Gastroesophageal sphincter (tissue), 4 donors: ENCODE results near the gene TMEM139. TPM values are rescaled to one million over a fixed set of nuclear protein-coding genes. Genes with fewer than 3 reads are reported as not detected.

Experiments
- ATAC-seq: fragments of 150-250 bp; one replicate; pipeline ENCODE4 v1.9.1; 2016; ENCODE audit warnings: mild to moderate bottlenecking, moderate library complexity
- H3K27ac ChIP-seq, 4 donors: fragments of 200-600 bp; sonication (generic) in 3 of 4; 1 replicate in 3 of 4; 2 replicates in 1 of 4; pipeline ENCODE4 v1.5.1; 2016 to 2019
- H3K27me3 ChIP-seq: fragments of 200-600 bp; sonication (generic); one replicate; pipeline ENCODE4 v1.5.1; 2019
- H3K36me3 ChIP-seq, 2 donors: fragments of 200-600 bp; sonication (generic); one replicate each; pipeline ENCODE4 v1.5.1; 2019; ENCODE audit warnings: control low read depth in 1 of 2
- H3K4me1 ChIP-seq, 3 donors: fragments of 200-600 bp; sonication (generic); 1 replicate in 2 of 3; 2 replicates in 1 of 3; pipeline ENCODE4 v1.5.1; 2016 to 2019; ENCODE audit warnings: control low read depth in 2 of 3
- H3K4me3 ChIP-seq, 2 donors: fragments of 200-600 bp; sonication (generic); one replicate each; pipeline ENCODE4 v1.5.1; 2019; ENCODE audit warnings: mild to moderate bottlenecking in 1 of 2, moderate library complexity in 1 of 2
- H3K9me3 ChIP-seq, 3 donors: fragments of 200-600 bp; sonication (generic); one replicate each; pipeline ENCODE4 v1.5.1; 2017 to 2019; ENCODE audit warnings: control low read depth in 2 of 3
- EP300 ChIP-seq: sonication (generic); formaldehyde crosslinking; IDR thresholded peaks from one replicate; pipeline ENCODE4 v1.6.1; 2017; ENCODE audit warnings: antibody characterized with exemption, mild to moderate bottlenecking
- POLR2A ChIP-seq, 2 donors: fragments of 450-650 bp; IDR thresholded peaks; one replicate each; pipeline ENCODE4 v1.6.1; 2017; ENCODE audit warnings: antibody characterized with exemption in 2 of 2, mild to moderate bottlenecking in 2 of 2, moderate library complexity in 1 of 2
- POLR2AphosphoS5 ChIP-seq: sonication (generic); formaldehyde crosslinking; IDR thresholded peaks from one replicate; pipeline ENCODE4 v1.6.1; 2017; ENCODE audit warnings: antibody characterized with exemption
- WGBS, 2 donors: methylation state at CpG; one replicate each; pipeline ENCODE4 v1.1.5; 2018; ENCODE audit warnings: low coverage in 1 of 2; 5-methylcytosine and 5-hydroxymethylcytosine counted together
- total RNA-seq, 4 donors: library from RNA; depleted of rRNA; stranded (reverse); fragments of >200 nt; gene quantifications; one replicate each; pipeline ENCODE4 v1.1.0, GENCODE V29; 2016
- TF ChIP-seq, protein P1 (sequence below), 4 experiments: fragments of 200-600 bp in 2 of 4; fragments of 450-650 bp in 2 of 4; sonication (generic) in 1 of 4; IDR thresholded peaks; one replicate each; pipeline ENCODE4 v1.5.1; 2017 to 2019; ENCODE audit warnings: antibody characterized with exemption in 4 of 4, mild to moderate bottlenecking in 2 of 4, moderate library complexity in 2 of 4

Gene TMEM139
- total RNA-seq, 4 donors from 2014 or later, result 0.40 to 1.4 (median 0.49) TPM; not detected in 1

DNA sequence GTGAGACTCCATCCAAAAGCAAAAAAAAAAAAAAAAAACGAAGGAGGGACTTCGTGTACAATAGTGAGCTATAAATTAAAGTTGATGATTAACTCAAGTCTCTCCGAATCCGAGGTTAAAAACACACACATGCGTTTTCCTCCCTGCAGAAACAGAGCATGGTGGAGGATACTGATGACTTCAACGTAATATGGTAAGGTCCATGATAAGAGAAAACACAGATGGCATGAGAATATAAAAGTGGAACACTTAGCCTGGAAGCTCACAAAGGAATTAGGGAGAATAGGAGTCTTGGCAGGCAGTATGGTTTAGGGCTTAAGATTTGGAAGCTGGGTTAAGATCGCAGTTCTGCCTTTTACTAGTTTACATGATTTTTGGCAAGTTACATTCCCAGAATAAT lies 41.6 kb upstream of the TMEM139 start:
- Histone ChIP-seq H3K9me3 (no peaks in the 10 kb centered on the region), H3K4me3 (no peak overlapping the region), H3K4me1 (peaks cover 0 to 5% (median 0%) of the 10 kb centered on the region in 3 donors), H3K27me3 (peaks cover 13% of the 10 kb centered on the region), H3K27ac (no peak overlapping the region), H3K36me3 (no peaks in the 10 kb centered on the region)
- WGBS, 2 donors, result 27 to 60% methylated on average over 7 of the region's 7 CpGs
- no peak for TF ChIP-seq POLR2A (IDR thresholded peaks at IDR 0.05)
- TF ChIP-seq EP300, result no peak
- no peak for TF ChIP-seq POLR2AphosphoS5
- TF ChIP-seq, protein P1, sequence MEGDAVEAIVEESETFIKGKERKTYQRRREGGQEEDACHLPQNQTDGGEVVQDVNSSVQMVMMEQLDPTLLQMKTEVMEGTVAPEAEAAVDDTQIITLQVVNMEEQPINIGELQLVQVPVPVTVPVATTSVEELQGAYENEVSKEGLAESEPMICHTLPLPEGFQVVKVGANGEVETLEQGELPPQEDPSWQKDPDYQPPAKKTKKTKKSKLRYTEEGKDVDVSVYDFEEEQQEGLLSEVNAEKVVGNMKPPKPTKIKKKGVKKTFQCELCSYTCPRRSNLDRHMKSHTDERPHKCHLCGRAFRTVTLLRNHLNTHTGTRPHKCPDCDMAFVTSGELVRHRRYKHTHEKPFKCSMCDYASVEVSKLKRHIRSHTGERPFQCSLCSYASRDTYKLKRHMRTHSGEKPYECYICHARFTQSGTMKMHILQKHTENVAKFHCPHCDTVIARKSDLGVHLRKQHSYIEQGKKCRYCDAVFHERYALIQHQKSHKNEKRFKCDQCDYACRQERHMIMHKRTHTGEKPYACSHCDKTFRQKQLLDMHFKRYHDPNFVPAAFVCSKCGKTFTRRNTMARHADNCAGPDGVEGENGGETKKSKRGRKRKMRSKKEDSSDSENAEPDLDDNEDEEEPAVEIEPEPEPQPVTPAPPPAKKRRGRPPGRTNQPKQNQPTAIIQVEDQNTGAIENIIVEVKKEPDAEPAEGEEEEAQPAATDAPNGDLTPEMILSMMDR (IDR thresholded peaks at IDR 0.05), result no peak
- no peak for ATAC-seq

GRCh38 chr7:143243614-143244013 lies 41.1 kb upstream of the TMEM139 start:
- H3K4me3 ChIP-seq, result no peak overlapping the region
- 17 to 53% methylated on average over 1 to 3 of the region's 3 CpGs for WGBS, 2 donors
- no peaks in the 10 kb centered on the region for H3K36me3 ChIP-seq
- TF ChIP-seq POLR2A (IDR thresholded peaks at IDR 0.05), result no peak
- TF ChIP-seq POLR2AphosphoS5, result no peak
- no peak for TF ChIP-seq EP300
- TF ChIP-seq, protein P1 (IDR thresholded peaks at IDR 0.05), result no peak
- H3K27me3 ChIP-seq, result peaks cover 13% of the 10 kb centered on the region
- H3K27ac ChIP-seq, result no peak overlapping the region
- ATAC-seq, result no peak
- peaks cover 0 to 5% (median 0%) of the 10 kb centered on the region in 3 donors for H3K4me1 ChIP-seq
- H3K9me3 ChIP-seq, result no peaks in the 10 kb centered on the region

GRCh38 chr7:143244321-143244720 lies 40.4 kb upstream of the TMEM139 start:
- Histone ChIP-seq H3K27ac (no peak overlapping the region), H3K4me3 (no peak overlapping the region), H3K4me1 (peaks cover 0 to 5% (median 0%) of the 10 kb centered on the region in 3 donors), H3K9me3 (no peaks in the 10 kb centered on the region), H3K27me3 (peaks cover 13% of the 10 kb centered on the region), H3K36me3 (no peaks in the 10 kb centered on the region)
- 50 to 80% methylated on average over 1 of the region's 1 CpG for WGBS, 2 donors
- TF ChIP-seq POLR2AphosphoS5, result no peak
- TF ChIP-seq, protein P1 (IDR thresholded peaks at IDR 0.05), result no peak
- TF ChIP-seq EP300, result no peak
- TF ChIP-seq POLR2A (IDR thresholded peaks at IDR 0.05), result no peak
- no peak for ATAC-seq

DNA sequence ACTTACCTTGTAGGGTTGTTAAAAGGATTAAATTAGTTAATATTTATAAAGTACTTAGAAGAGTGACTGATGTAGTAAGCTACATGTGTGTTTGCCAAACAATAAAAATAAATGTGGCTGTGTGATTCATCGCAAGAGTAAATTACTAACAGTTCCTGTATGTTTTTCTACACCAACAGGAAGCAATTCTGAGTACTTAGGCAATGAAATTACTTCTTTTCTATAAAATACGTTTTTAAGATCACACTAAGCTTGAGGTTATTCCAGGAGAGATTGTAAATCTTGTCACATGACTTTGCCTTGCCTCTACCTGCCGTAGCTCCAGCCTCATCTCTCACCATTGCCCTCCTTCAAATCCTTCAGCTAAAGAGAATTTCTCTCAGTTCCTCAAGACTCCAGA lies 39.6 kb upstream of the TMEM139 start:
- no peak for ATAC-seq
- no peak overlapping the region for H3K4me3 ChIP-seq
- peaks cover 13% of the 10 kb centered on the region for H3K27me3 ChIP-seq
- H3K36me3 ChIP-seq, result no peaks in the 10 kb centered on the region
- H3K4me1 ChIP-seq, result peaks cover 0 to 5% (median 0%) of the 10 kb centered on the region in 3 donors
- H3K9me3 ChIP-seq, result no peaks in the 10 kb centered on the region
- H3K27ac ChIP-seq, result no peak overlapping the region
- TF ChIP-seq EP300 (no peak), POLR2A (IDR thresholded peaks at IDR 0.05) (no peak), POLR2AphosphoS5 (no peak)
- TF ChIP-seq, protein P1 (IDR thresholded peaks at IDR 0.05), result no peak
- WGBS, 2 donors, result 55 to 59% methylated on average over 3 of the region's 3 CpGs

DNA sequence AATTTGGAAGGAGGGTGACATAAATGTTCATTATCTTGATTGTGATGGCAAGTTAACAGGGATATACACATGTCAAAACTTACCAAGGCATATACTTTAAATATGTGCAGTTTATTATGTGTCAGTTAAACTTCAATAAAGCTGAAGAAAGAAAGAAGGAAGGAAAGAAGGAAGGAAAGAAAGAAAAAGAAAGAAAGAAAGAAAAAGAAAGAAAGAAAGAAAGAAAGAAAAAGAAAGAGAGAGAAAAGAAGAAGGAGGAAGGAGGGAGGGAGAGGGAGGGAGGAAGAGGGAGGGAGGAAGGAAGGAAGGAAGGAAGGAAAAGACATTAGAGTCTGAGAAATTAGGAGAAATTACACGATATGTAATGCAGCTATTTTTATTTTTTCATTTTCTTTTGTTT lies 37.4 kb upstream of the TMEM139 start:
- no peaks in the 10 kb centered on the region for H3K9me3 ChIP-seq
- TF ChIP-seq EP300, result no peak
- no peak for TF ChIP-seq POLR2AphosphoS5
- no peak for TF ChIP-seq POLR2A (IDR thresholded peaks at IDR 0.05)
- TF ChIP-seq, protein P1 (IDR thresholded peaks at IDR 0.05), result no peak
- H3K27me3 ChIP-seq, result peaks cover 6% of the 10 kb centered on the region
- H3K4me3 ChIP-seq, result no peak overlapping the region
- 33 to 46% methylated on average over 1 of the region's 1 CpG for WGBS, 2 donors
- ATAC-seq, result no peak
- no peaks in the 10 kb centered on the region for H3K4me1 ChIP-seq
- H3K36me3 ChIP-seq, result no peaks in the 10 kb centered on the region
- no peak overlapping the region for H3K27ac ChIP-seq
